Ascending aorta (tissue), 2 donors: ENCODE results near the gene CHPF. TPM values are rescaled to one million over a fixed set of nuclear protein-coding genes. Genes with fewer than 3 reads are reported as not detected.

Source experiments
- DNase-seq, 2 donors: peaks; one replicate each; pipeline ENCODE4 v3.0.0-alpha.2; 2019; ENCODE audit warnings: low spot score in 2 of 2
- H3K27ac ChIP-seq, 2 donors: fragments of 200-600 bp; sonication (generic); one replicate each; pipeline ENCODE4 v1.5.1; 2016 to 2017; ENCODE audit warnings: mild to moderate bottlenecking in 1 of 2
- H3K27me3 ChIP-seq: fragments of 200-600 bp; sonication (generic); one replicate; pipeline ENCODE4 v1.5.1; 2017
- H3K36me3 ChIP-seq, 2 donors: fragments of 200-600 bp; sonication (generic); one replicate each; pipeline ENCODE4 v1.5.1; 2016
- H3K4me1 ChIP-seq, 2 donors: fragments of 200-600 bp; sonication (generic); one replicate each; pipeline ENCODE4 v1.5.1; 2016 to 2017; ENCODE audit warnings: mild to moderate bottlenecking in 1 of 2
- H3K4me3 ChIP-seq, 2 donors: fragments of 200-600 bp; sonication (generic); one replicate each; pipeline ENCODE4 v1.5.1; 2016 to 2017; ENCODE audit warnings: mild to moderate bottlenecking in 1 of 2
- H3K9me3 ChIP-seq, 2 donors: fragments of 200-600 bp; sonication (generic); one replicate each; pipeline ENCODE4 v1.5.1; 2016
- CTCF ChIP-seq, 3 experiments: fragments of 200-600 bp in 2 of 3; fragments of 450-650 bp in 1 of 3; sonication (generic) in 2 of 3; IDR thresholded peaks; one replicate each; pipeline ENCODE4 v1.5.1; 2016 to 2019; ENCODE audit warnings: antibody characterized with exemption in 3 of 3, mild to moderate bottlenecking in 1 of 3, moderate library complexity in 1 of 3
- intact Hi-C: fragments of 100-400 bp; cut with DNase I; formaldehyde crosslinking; loops from one replicate; pipeline ENCODE4 v1.15.1; 2023
- total RNA-seq: library from RNA; depleted of rRNA; stranded (reverse); fragments of >200 nt; gene quantifications from one replicate; pipeline ENCODE4 v1.1.0, GENCODE V29; 2016

CHPF gene
- total RNA-seq, 1 donor from 2014 or later, result 249 TPM

GRCh38 chr2:219525533-219526232, 17.9 kb downstream of the CHPF start:
- H3K27ac ChIP-seq, result no peak overlapping the region
- intact Hi-C loops, result loop anchor here (5.0 kb wide), 1 partner anchor 48 kb away; no protein-coding TSS in a partner anchor
- no peaks in the 10 kb centered on the region for H3K27me3 ChIP-seq
- H3K4me1 ChIP-seq, result peaks cover 4 to 14% of the 10 kb centered on the region in 2 donors
- no peaks in the 10 kb centered on the region for H3K9me3 ChIP-seq
- DNase-seq, result no peak
- TF ChIP-seq CTCF (IDR thresholded peaks at IDR 0.05), result no peak
- H3K4me3 ChIP-seq, result no peak overlapping the region
- no peaks in the 10 kb centered on the region for H3K36me3 ChIP-seq

GRCh38 chr2:219524817-219525216, 18.8 kb downstream of the CHPF start:
- no peak overlapping the region for H3K4me3 ChIP-seq
- TF ChIP-seq CTCF (IDR thresholded peaks at IDR 0.05), result no peak
- no peaks in the 10 kb centered on the region for H3K27me3 ChIP-seq
- H3K27ac ChIP-seq, result no peak overlapping the region
- H3K4me1 ChIP-seq, result peaks cover 4 to 14% of the 10 kb centered on the region in 2 donors
- H3K9me3 ChIP-seq, result no peaks in the 10 kb centered on the region
- intact Hi-C loops, result loop anchor here (5.0 kb wide), 1 partner anchor 48 kb away; no protein-coding TSS in a partner anchor
- DNase-seq, result no peak
- H3K36me3 ChIP-seq, result no peaks in the 10 kb centered on the region

GRCh38 chr2:219523031-219523671, 20.5 kb downstream of the CHPF start:
- Histone ChIP-seq H3K27me3 (no peaks in the 10 kb centered on the region), H3K9me3 (no peaks in the 10 kb centered on the region), H3K4me3 (peak overlapping the region; percentile 46 to 63), H3K4me1 (peaks cover 4 to 14% of the 10 kb centered on the region in 2 donors), H3K36me3 (no peaks in the 10 kb centered on the region), H3K27ac (no peak overlapping the region)
- DNase-seq, result no peak
- TF ChIP-seq CTCF (IDR thresholded peaks at IDR 0.05), result no peak
- intact Hi-C loops, result no loop called here

- no peak for DNase-seq
- no peaks in the 10 kb centered on the region for H3K27me3 ChIP-seq
- peak in 1 of 3 experiments; percentile 8 for TF ChIP-seq CTCF (IDR thresholded peaks at IDR 0.05)
- peak overlapping the region; percentile 46 to 63 for H3K4me3 ChIP-seq
- intact Hi-C loops, result no loop called here
- no peaks in the 10 kb centered on the region for H3K36me3 ChIP-seq
- H3K9me3 ChIP-seq, result no peaks in the 10 kb centered on the region
- peak overlapping the region; percentile 0 to 56 for H3K27ac ChIP-seq
- peaks cover 4 to 14% of the 10 kb centered on the region in 2 donors for H3K4me1 ChIP-seq
Measured at GRCh38 chr2:219522111-219523030, 21.2 kb downstream of the CHPF start.

DNA sequence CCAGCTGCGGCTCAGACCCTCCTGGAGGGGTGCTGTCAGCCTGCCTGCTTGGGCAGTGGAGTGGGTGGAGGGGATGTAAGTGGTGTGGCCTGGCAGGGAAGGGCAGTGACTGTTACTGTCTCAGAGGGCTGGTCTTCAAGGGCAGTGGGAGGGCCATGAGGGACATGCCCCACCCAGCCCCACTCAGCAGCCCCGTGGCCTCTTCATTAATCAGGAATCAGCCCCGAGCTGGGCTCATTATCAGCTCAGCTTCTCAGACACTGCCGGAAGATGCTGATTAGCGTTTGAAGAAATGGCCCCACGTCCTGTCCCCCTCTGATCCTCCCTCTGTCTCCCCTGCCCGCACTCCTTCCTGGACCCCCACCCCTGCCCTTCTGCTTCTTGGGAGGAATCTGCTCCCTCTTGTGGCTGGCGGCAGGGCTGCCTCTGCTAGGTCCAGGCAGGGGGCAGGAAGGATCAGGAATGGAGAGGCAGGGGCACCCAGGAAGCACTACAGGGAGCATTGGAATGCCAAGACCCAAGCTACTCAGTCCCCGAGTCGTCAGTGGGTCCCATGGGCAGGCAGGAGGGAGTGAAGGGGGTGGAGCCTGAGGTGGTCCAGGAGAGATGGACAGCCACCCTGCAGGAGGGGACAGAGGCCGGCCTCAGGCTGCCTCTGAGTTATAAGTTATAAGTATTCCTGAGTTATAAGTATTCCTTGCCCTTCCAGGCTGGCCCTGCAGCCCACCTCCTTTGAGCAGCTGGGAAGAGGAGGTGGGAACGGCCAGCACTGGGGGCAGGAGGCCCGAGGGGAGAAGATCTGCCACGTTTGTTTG, 22.3 kb downstream of the CHPF start:
- Histone ChIP-seq H3K27ac (peak overlapping the region in 1 of 2 donors; percentile 56), H3K27me3 (no peaks in the 10 kb centered on the region), H3K4me3 (no peak overlapping the region), H3K4me1 (peaks cover 4 to 14% of the 10 kb centered on the region in 2 donors), H3K9me3 (no peaks in the 10 kb centered on the region), H3K36me3 (no peaks in the 10 kb centered on the region)
- peak; percentile 47 to 77 (median 70) for TF ChIP-seq CTCF (IDR thresholded peaks at IDR 0.05)
- intact Hi-C loops, result no loop called here
- DNase-seq, result no peak
